HepG2 (cell line): Measurements from ENCODE around the gene SLC25A47. TPM values are rescaled to one million over a fixed set of nuclear protein-coding genes. Genes with fewer than 3 reads are reported as not detected.

ENCODE experiments used
- ATAC-seq: fragments of 200-7000 bp; cut with Tn5 transposase; 3 replicates; pipeline ENCODE4 v1.9.1; 2020; ENCODE audit warnings: mild to moderate bottlenecking, moderate library complexity
- BruUV-seq: library from RNA; stranded (reverse); fragments of 400-500 nt; replicated peaks from 2 replicates; lab custom pipeline; 2021; lab: Mats Ljungman, UMichigan
- CTCF ChIA-PET: fragments of 300-600 bp; formaldehyde crosslinking; extraction: SDS; loops from one replicate; lab custom pipeline; 2021; ENCODE audit warnings: low total read pairs, inconsistent platforms, low intra/inter-chr PET ratio; lab: Yijun Ruan, JAX
- POLR2A ChIA-PET: fragments of 350-600 bp; sonication (Branson Sonifier 250); formaldehyde crosslinking; loops from one replicate; lab custom pipeline; 2020; ENCODE audit warnings: antibody characterized with exemption, inconsistent platforms; lab: Yijun Ruan, JAX
- DNase-seq: peaks from one replicate; pipeline ENCODE4 v3.0.0-alpha.2; 2015; ENCODE audit warnings: low spot score
- FAIRE-seq: peaks from 3 replicates; lab custom pipeline; 2011; peaks lifted over from hg19 to GRCh38; lab: Jason Lieb, UNC
- H2AFZ ChIP-seq: one replicate; pipeline ENCODE4 v1.6.1; 2011; ENCODE audit warnings: low read length, inconsistent platforms
- H3K27ac ChIP-seq: fragments of 300-600 bp; 3 replicates; pipeline ENCODE4 v1.8.0; 2011; ENCODE audit warnings: mixed run types, mild to moderate bottlenecking, mixed read lengths, low read length, inconsistent platforms; ENCODE audit not compliant: insufficient read depth; ENCODE audit errors: extremely low read length
- H3K27me3 ChIP-seq, 2 experiments: fragments of 200-600 bp in 1 of 2; 2 replicates in 1 of 2; 3 replicates in 1 of 2; pipeline versions ENCODE4 v1.6.0 to v1.8.0; 2011; ENCODE audit warnings: low read length in 2 of 2, mild to moderate bottlenecking in 2 of 2, moderate library complexity in 2 of 2, inconsistent platforms in 1 of 2; ENCODE audit not compliant: insufficient read depth in 2 of 2, control insufficient read depth in 1 of 2
- H3K36me3 ChIP-seq, 2 experiments: fragments of 200-600 bp in 1 of 2; replicated peaks in 1 of 2; 2 replicates in 1 of 2; 3 replicates in 1 of 2; pipeline versions ENCODE4 v1.5.1 to v1.8.0; 2011; ENCODE audit warnings: low read length in 2 of 2, inconsistent platforms in 1 of 2; ENCODE audit not compliant: insufficient read depth in 2 of 2, control insufficient read depth in 1 of 2
- H3K4me1 ChIP-seq: 2 replicates; pipeline ENCODE4 v1.5.1; 2012; ENCODE audit warnings: low read length, inconsistent platforms; ENCODE audit not compliant: insufficient read depth
- H3K4me2 ChIP-seq: 2 replicates; pipeline ENCODE4 v1.6.0; 2011; ENCODE audit warnings: low read depth, low read length, inconsistent platforms
- H3K4me3 ChIP-seq, 3 experiments: fragments of 200-600 bp in 1 of 3; sonication (generic), shearing (Covaris generic) in 1 of 3; replicated peaks in 1 of 3; 2 replicates each; pipeline ENCODE4 v1.5.1; 2011 to 2016; ENCODE audit warnings: low read length in 3 of 3, inconsistent platforms in 2 of 3, low read depth in 2 of 3, mild to moderate bottlenecking in 2 of 3, control low read depth in 1 of 3, mixed read lengths in 1 of 3; ENCODE audit not compliant: insufficient read depth in 1 of 3
- H3K79me2 ChIP-seq: one replicate; pipeline ENCODE4 v1.6.1; 2011; ENCODE audit warnings: low read length, inconsistent platforms; ENCODE audit not compliant: insufficient read depth
- H3K9ac ChIP-seq: 2 replicates; pipeline ENCODE4 v1.6.0; 2011; ENCODE audit warnings: mild to moderate bottlenecking, low read depth, low read length, inconsistent platforms; ENCODE audit not compliant: insufficient read depth
- H3K9me3 ChIP-seq: 2 replicates; pipeline ENCODE4 v1.5.1; 2012; ENCODE audit warnings: mild to moderate bottlenecking, low read length
- H4K20me1 ChIP-seq: 2 replicates; pipeline ENCODE4 v1.6.0; 2011; ENCODE audit warnings: inconsistent platforms, mild to moderate bottlenecking, low read length, moderate library complexity; ENCODE audit not compliant: insufficient read depth
- CAMTA2 ChIP-seq: sonication (generic); formaldehyde crosslinking; IDR thresholded peaks from 2 replicates; pipeline ENCODE4 v1.4.0; 2020; ENCODE audit warnings: mild to moderate bottlenecking, missing genetic modification reagents, borderline replicate concordance
- CBFB ChIP-seq: sonication (generic); formaldehyde crosslinking; IDR thresholded peaks from 2 replicates; pipeline ENCODE4 v1.4.0; 2020; ENCODE audit warnings: missing genetic modification reagents
- DNMT1 ChIP-seq: sonication (generic); formaldehyde crosslinking; IDR thresholded peaks from 2 replicates; pipeline ENCODE4 v1.5.1; 2020; ENCODE audit warnings: mild to moderate bottlenecking, missing genetic modification reagents
- HDAC1 ChIP-seq: sonication (generic); formaldehyde crosslinking; IDR thresholded peaks from 2 replicates; pipeline ENCODE4 v1.5.1; 2020; ENCODE audit warnings: mild to moderate bottlenecking, missing genetic modification reagents
- HNRNPLL ChIP-seq: fragments of 200-400 bp; formaldehyde crosslinking; IDR thresholded peaks from 2 replicates; pipeline ENCODE4 v1.6.1; 2017; ENCODE audit warnings: mild to moderate bottlenecking, low read depth, low read length; ENCODE audit not compliant: poor library complexity, severe bottlenecking
- KDM5A ChIP-seq: fragments of 200-600 bp; sonication (generic); IDR thresholded peaks from 2 replicates; pipeline ENCODE4 v1.7.0; 2018; ENCODE audit warnings: antibody characterized with exemption, mild to moderate bottlenecking, low read length, borderline replicate concordance
- MTF1 ChIP-seq: sonication (generic); formaldehyde crosslinking; IDR thresholded peaks from 2 replicates; pipeline ENCODE4 v1.5.0; 2020; ENCODE audit warnings: missing genetic modification reagents
- TEAD2 ChIP-seq: sonication (generic); formaldehyde crosslinking; IDR thresholded peaks from 2 replicates; pipeline ENCODE4 v1.9.0; 2021; ENCODE audit warnings: missing genetic modification reagents
- ZFP1 ChIP-seq: IDR thresholded peaks from 2 replicates; pipeline ENCODE4 v1.6.1; 2016
- ZFY ChIP-seq: sonication (generic); formaldehyde crosslinking; IDR thresholded peaks from 2 replicates; pipeline ENCODE4 v1.4.0; 2020; ENCODE audit warnings: missing genetic modification reagents
- ZNF180 ChIP-seq: sonication (generic); formaldehyde crosslinking; IDR thresholded peaks from 2 replicates; pipeline ENCODE4 v1.4.0; 2020; ENCODE audit warnings: low read depth, missing genetic modification reagents, borderline replicate concordance
- ZNF34 ChIP-seq: sonication (generic); formaldehyde crosslinking; IDR thresholded peaks from 2 replicates; pipeline ENCODE4 v1.4.0; 2020; ENCODE audit warnings: mild to moderate bottlenecking, missing genetic modification reagents, borderline replicate concordance
- ZNF543 ChIP-seq: sonication (generic); formaldehyde crosslinking; IDR thresholded peaks from 2 replicates; pipeline ENCODE4 v1.4.0; 2020; ENCODE audit warnings: mild to moderate bottlenecking, missing genetic modification reagents
- ZNF547 ChIP-seq: sonication (generic); formaldehyde crosslinking; IDR thresholded peaks from 2 replicates; pipeline ENCODE4 v1.5.1; 2020; ENCODE audit warnings: mild to moderate bottlenecking, missing genetic modification reagents
- ZSCAN29 ChIP-seq: sonication (generic); formaldehyde crosslinking; conservative IDR thresholded peaks from 2 replicates; pipeline ENCODE4 v1.4.0; 2020; ENCODE audit warnings: mild to moderate bottlenecking, missing genetic modification reagents
- WGBS: methylation state at CpG from one replicate; pipeline ENCODE4 v1.1.6; 2017; ENCODE audit warnings: low lambda C conversion rate; 5-methylcytosine and 5-hydroxymethylcytosine counted together
- in situ Hi-C: cut with HindIII; loops from 2 replicates; pipeline ENCODE4 v1.10.0; 2017; ENCODE audit warnings: low pct_unique_long_range_greater_than_20kb; ENCODE audit not compliant: extremely low pct_ligation_motif_present
- intact Hi-C: fragments of 100-400 bp; cut with micrococcal nuclease; formaldehyde crosslinking; loops from one replicate; pipeline ENCODE4 v1.10.0; 2022; ENCODE audit not compliant: unreplicated experiment
- polyA plus RNA-seq, 8 experiments: library from polyadenylated mRNA; depleted of rRNA in 3 of 8; stranded (reverse) in 7 of 8; unstranded in 1 of 8; fragments of >200 nt; fragmentation: Illumina TruSeq in 4 of 8; extraction: Trizol in 4 of 8; gene quantifications; 2 replicates each; pipeline versions ENCODE4 v1.2.1 to v1.2.3, GENCODE V29; 2011 to 2016; ENCODE audit warnings: low read depth in 4 of 8, missing spikeins in 1 of 8, mixed read lengths in 1 of 8; ENCODE audit not compliant: insufficient read depth in 1 of 8
- total RNA-seq, 5 experiments: library from RNA; depleted of rRNA; stranded (reverse); fragments of >200 nt; fragmentation: Illumina TruSeq; extraction: Trizol; gene quantifications; 2 replicates each; pipeline ENCODE4 v1.2.3, GENCODE V29; 2016; ENCODE audit warnings: low read depth in 1 of 5
- TF ChIP-seq, protein P1 (sequence below): sonication (generic); formaldehyde crosslinking; IDR thresholded peaks from 2 replicates; pipeline ENCODE4 v1.8.1; 2023; ENCODE audit warnings: mild to moderate bottlenecking, inconsistent platforms, moderate library complexity, missing genetic modification reagents, borderline replicate concordance
- TF ChIP-seq, protein P2 (sequence below): sonication (generic); formaldehyde crosslinking; IDR thresholded peaks from 2 replicates; pipeline ENCODE4 v1.5.0; 2020; ENCODE audit warnings: missing genetic modification reagents

SLC25A47 gene
- total and polyA plus RNA-seq, 2 of the 13 experiments (the other 11 are each of a cell fraction or from before 2014, with no cell fraction given) = 1.0 to 1.7 TPM

GRCh38 chr14:100305324-100306100 lies 17.6 kb upstream of the SLC25A47 start:
- Histone ChIP-seq H2AFZ (no peak overlapping the region), H3K9ac (peak overlapping the region; percentile 56; the same call in 1 of the 2 replicates), H3K4me3 (peak overlapping the region; percentile 64 to 81 (median 72)), H4K20me1 (no peaks in the 10 kb centered on the region; the same call in 1 of the 2 replicates), H3K79me2 (no peaks in the 10 kb centered on the region), H3K9me3 (no peaks in the 10 kb centered on the region), H3K36me3 (no peaks in the 10 kb centered on the region), H3K27ac (no peak overlapping the region), H3K4me1 (peaks cover 44% of the 10 kb centered on the region), H3K27me3 (no peaks in the 10 kb centered on the region; a peak in 2 of 5 replicates), H3K4me2 (peak overlapping the region; percentile 83)
- FAIRE-seq (no peak), DNase-seq (no peak), ATAC-seq (no peak)
- ChIA-PET CTCF (no interaction called here), POLR2A (interaction anchor here (0.6 to 1.3 kb wide), 3 partner anchors 9 to 17 kb away, joined by 3 to 7 read pairs (median 3); no protein-coding TSS in a partner anchor)
- TF ChIP-seq KDM5A (no peak), DNMT1 (CRISPR knock-in tag) (peak; percentile 9; the same call in 1 of the 2 replicates), MTF1 (CRISPR knock-in tag) (no peak), ZFP1 (no peak), ZFY (CRISPR knock-in tag) (0 out of 2 replicates have a peak, but pooled peaks have one; percentile 0), CAMTA2 (no peak), ZNF180 (CRISPR knock-in tag) (no peak), ZNF543 (CRISPR knock-in tag) (no peak), TEAD2 (CRISPR knock-in tag) (no peak), HDAC1 (CRISPR knock-in tag) (0 out of 2 replicates have a peak, but pooled peaks have one; percentile 19), ZNF547 (0 out of 2 replicates have a peak, but pooled peaks have one; percentile 2), ZNF34 (CRISPR knock-in tag) (0 out of 2 replicates have a peak, but pooled peaks have one; percentile 40), ZSCAN29 (CRISPR knock-in tag) (0 out of 2 replicates have a peak, but pooled peaks have one; percentile 3), HNRNPLL (peak; percentile 3), CBFB (0 out of 2 replicates have a peak, but pooled peaks have one; percentile 29)
- TF ChIP-seq, protein P1, sequence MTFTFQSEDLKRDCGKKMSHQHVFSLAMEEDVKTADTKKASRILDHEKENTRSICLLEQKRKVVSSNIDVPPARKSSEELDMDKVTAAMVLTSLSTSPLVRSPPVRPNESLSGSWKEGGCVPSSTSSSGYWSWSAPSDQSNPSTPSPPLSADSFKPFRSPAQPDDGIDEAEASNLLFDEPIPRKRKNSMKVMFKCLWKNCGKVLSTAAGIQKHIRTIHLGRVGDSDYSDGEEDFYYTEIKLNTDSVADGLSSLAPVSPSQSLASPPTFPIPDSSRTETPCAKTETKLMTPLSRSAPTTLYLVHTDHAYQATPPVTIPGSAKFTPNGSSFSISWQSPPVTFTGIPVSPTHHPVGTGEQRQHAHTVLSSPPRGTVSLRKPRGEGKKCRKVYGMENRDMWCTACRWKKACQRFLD (CRISPR knock-in tag) = 0 out of 2 replicates have a peak, but pooled peaks have one; percentile 11
- TF ChIP-seq, protein P2, sequence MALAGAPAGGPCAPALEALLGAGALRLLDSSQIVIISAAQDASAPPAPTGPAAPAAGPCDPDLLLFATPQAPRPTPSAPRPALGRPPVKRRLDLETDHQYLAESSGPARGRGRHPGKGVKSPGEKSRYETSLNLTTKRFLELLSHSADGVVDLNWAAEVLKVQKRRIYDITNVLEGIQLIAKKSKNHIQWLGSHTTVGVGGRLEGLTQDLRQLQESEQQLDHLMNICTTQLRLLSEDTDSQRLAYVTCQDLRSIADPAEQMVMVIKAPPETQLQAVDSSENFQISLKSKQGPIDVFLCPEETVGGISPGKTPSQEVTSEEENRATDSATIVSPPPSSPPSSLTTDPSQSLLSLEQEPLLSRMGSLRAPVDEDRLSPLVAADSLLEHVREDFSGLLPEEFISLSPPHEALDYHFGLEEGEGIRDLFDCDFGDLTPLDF (CRISPR knock-in tag) = no peak
- intact Hi-C loops (loop anchor here (2.0 kb wide), 2 partner anchors 15 to 17 kb away; partner anchors contain the start of gene SLC25A47), in situ Hi-C loops (loop anchor here (5.0 kb wide), 1 partner anchor 72 kb away; the partner anchor contains the start of gene WDR25)
- BruUV-seq = no TSS peak
- under 1% methylated on average over 18 of the region's 65 CpGs for WGBS
